Fibroblast of skin of back (primary cell): ENCODE results near the gene LRIF1.
"Not testable (repeated sequence)": the region's sequence is repeated elsewhere in the genome, so short reads cannot be mapped to it uniquely, and the experiment has no call there.

Experiments
- DNase-seq: peaks from one replicate; pipeline ENCODE4 v3.0.0-alpha.2; 2013

The LRIF1 gene

DNA sequence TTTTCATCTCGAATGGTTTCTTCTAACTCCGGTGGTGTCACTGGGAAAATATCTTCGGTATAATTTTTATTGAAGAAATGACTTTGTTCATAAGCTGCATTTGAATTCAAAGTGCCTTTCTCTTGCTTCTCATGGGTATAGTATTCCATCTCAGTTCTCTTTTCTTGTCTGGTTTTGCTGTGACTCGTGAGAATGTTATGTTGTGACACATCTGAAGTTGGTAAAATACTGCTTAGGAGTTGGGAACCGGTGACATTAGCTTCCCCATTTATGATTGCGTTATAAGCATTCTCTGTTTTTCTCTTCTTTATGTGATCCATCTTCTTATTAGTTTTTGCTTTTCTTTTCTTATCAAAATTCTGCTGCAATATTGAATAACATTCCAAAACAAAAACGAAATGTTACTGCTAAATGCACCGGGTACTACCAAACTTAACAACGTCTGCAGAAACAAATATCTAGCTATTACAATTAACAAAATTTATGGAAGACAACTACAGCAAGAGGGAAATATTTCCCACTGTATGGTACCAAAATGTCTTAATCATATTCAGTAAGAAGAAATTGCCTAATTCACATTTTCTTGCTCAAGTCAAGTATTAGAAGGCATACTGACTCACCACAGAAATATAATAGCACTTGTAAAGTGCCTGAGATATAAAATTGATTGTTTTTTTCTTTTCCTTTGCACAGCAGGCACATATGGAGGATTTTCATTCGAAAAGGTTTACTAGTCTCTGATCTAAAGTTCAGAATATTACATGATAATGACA, 15.5 kb downstream of the LRIF1 start:
- DNase-seq, result peak; percentile 61

GRCh38 chr1:110945626-110946025, 18.1 kb downstream of the LRIF1 start:
- DNase-seq, result no peak

- DNase-seq, result no peak
These were observed 18.9 kb downstream of the LRIF1 start for GRCh38 chr1:110944806-110945205.

- no peak for DNase-seq
These were observed 27.2 kb downstream of the LRIF1 start for GRCh38 chr1:110936567-110936966.

DNA sequence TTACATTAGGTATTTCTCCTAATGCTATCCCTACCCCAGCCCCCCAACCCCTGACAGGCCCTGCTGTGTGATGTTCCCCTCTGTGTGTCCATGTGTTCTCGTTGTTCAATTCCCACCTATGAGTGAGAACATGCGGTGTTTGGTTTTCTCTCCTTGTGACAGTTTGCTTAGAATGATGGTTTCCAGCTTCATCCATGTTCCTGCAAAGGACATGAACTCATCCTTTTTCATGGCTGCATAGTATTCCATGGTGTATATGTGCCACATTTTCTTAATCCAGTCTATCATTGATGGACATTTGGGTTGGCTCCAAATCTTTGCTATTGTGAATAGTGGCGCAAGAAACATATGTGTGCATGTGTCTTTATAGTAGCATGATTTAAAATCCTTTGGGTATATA, 32.6 kb downstream of the LRIF1 start:
- DNase-seq, result not testable (repeated sequence)

DNA sequence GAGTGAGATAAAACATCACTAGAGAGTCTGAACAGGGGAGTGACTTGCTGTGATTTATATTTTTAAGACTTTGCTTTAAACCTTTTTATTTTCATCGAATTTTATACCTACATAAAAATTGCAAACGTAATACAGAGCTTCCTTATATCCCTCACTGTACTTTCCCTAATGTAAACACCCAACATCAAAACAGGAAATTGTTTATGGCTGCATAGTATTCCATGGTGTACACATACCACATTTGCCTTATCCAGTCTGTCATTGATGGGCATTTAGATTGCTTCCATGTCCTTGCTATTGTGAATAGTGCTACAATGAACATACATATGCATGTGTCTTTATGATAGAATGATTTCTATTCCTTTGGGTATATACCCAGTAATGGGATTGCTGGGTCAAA, 34.8 kb downstream of the LRIF1 start:
- DNase-seq, result no peak

- no peak for DNase-seq
These were observed 35.5 kb downstream of the LRIF1 start for GRCh38 chr1:110928191-110928590.

GRCh38 chr1:110927484-110928075, 36.1 kb downstream of the LRIF1 start:
- DNase-seq, result no peak

- DNase-seq, result no peak
These were observed 41.8 kb downstream of the LRIF1 start for GRCh38 chr1:110921953-110922352.

GRCh38 chr1:110918016-110918415, 45.7 kb downstream of the LRIF1 start:
- no peak for DNase-seq

- peak; percentile 9 for DNase-seq
These were observed 46.9 kb downstream of the LRIF1 start for GRCh38 chr1:110916669-110917306.

- DNase-seq, result no peak
These were observed 47.5 kb downstream of the LRIF1 start for GRCh38 chr1:110916274-110916668.

DNA sequence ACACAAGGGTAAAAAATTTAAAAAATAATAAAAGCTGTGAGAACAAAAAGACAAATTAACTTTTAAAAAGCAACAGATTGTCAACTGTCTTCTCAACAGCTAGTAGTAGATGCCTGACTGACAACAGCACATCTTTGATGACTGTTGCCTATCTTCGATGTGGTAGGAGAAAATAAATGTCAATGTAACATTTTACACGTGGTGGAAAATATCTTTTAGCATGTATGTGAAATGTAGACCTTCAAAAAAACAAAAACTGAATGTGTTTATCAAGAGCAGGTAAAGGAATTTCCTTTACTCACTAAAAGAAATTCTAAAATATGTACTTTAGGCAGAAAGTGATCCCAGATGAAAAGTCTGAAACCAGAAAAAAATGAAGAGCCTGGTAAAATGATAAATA, 47.9 kb downstream of the LRIF1 start:
- no peak for DNase-seq

GRCh38 chr1:110914676-110915075, 49.0 kb downstream of the LRIF1 start:
- DNase-seq, result no peak

DNA sequence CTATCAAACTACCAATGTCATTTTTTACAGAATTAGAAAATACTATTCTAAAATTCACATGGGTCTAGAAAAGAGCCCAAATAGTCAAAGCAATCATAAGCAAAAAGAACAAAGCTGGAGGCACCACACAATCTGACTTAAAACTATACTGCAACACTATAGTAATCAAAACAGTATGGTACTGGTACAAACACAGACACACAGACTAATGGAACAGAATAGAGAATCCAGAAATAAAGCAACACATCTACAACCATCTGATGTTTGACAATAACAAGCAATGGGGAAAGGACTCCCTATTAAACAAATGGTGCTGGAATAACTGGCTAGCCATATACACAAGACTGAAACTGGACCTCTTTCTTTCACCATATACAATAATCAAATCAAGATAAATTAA, 50.9 kb downstream of the LRIF1 start:
- no peak for DNase-seq

DNA sequence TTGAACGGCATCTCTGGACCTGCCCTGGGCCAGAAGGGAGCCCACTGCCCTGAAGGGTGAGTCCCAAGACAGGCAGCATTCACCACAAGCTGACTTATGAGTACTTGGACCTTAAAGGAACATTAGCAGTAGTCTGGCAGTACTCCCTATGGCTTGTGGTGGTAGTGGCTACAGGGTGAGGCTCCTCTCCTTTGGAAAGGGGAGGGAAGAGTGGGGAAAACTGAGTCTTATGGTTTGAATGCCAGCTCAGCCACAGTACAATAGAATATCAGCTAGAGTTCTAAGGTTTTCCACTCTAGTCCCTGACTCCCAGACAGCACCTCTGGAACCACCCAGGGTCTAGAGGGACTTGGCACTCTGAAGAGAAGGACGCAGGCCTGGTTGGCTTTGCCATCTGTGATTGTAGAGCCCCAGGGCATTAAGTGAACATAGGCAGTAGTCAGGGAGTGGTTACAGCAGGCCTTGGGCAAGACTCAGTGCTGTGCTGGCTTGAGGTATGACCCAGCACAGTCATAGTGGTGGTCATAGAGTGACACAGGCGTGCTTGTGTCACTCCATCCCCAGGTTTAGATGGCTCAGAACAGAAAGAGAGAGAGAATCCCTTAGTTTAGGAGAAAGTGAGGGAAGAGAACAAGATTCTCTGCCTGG, 59.7 kb downstream of the LRIF1 start:
- no peak for DNase-seq

DNA sequence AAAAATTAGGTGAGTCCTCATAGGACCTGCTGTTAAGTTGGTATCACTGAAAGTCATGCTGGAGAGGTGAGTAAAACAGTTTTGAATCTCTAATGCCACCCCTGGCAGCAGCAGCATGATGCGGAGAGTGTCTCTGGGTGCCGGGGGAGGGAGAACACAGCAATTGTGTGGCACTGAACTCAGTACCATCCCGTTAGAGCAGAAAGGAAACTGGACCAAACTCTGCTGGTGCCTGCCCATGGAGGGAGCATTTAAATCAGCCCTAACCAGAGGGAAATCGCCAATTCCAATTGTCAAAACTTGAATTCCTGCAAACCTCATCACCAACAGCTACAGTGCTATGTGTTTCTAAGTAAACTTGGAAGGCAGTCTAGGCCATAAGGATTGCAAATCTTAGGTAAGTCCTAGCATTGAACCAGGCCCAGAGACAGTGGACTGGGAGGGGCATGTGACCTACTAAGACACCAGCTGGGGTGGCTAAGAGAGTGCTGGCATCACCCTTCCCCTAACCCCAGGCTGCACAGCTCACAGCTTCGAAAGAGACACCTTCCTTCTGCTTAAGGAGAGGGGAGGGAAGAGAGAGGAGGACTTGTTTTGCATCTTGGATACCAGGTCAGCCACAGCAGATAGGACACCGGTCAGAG, 60.8 kb downstream of the LRIF1 start:
- no peak for DNase-seq

DNA sequence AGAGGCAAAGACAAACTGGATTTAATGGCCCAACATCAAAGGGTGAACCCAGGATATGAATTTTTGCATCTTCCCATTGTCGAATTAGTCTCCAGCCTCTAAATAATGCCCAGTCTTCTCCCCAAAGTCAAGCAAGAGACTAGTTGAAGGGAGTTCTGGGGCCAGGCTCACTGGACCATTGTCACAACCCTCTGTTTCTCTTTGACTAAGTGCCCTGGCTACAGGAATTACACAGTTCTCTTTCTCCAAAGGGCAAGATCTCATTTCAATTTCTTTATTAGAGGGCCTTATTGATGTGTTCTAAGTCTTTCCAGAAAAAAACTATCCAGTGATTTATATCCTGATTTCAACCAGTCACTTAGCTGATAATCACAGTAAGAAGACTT, 64.3 kb downstream of the LRIF1 start:
- no peak for DNase-seq

DNA sequence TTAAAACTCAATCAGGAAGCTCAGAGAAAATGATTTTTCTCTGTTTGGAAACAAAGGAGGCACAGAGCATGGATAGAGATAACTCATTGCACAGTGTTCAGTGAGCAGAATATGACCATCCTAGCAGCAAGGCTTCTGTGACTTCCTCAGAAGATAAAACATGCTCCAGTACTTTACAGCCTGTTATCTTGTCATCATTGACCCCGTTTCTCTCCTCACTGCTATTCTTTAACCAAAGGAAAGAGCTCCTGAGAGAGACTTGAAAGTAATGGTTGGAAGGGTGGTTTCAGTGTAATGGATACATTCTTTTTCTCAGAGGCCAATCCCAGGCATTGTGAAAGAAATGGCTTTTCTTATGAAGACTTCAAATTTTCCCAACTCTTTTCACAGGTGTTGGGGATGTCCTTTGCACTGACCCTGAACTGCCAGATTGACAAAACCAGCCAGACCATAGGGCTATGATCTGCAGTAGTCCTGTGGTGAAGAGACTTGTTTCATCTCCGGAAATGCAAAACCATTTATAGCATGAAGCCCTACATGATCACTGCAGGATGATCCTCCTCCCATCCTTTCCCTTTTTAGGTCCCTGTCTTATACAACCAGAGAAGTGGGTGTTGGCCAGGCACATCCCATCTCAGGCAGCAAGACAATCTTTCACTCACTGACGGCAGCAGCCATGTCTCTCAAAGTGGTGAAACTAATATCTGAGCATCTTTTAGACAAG, 64.8 kb downstream of the LRIF1 start:
- DNase-seq, result no peak

DNA sequence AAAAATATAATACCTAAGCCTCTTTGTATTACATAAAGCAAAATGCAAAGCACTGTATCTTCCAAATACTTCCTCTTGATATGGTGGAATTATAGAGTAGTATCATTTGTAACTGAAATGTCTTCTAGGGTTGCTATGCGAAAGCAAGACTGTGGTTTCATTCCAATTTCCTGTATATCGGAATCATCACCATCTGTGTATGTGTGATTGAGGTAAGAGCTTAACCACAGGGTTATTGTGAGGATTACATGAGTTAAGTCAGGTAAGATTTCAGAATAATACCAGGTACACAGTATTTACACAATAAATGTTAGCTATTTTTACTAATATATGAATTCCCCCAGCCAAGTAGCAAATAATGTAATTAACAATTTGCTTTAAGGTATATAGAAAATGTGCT, 66.0 kb downstream of the LRIF1 start:
- no peak for DNase-seq
